Activated CD4-positive, alpha-beta T cell treated with anti-CD3 and anti-CD28 coated beads for 4 hours (primary cell): ENCODE data around the gene VPS52.
"Not testable (repeated sequence)": the region's sequence is repeated elsewhere in the genome, so short reads cannot be mapped to it uniquely, and the experiment has no call there.

Source experiments
- DNase-seq, 2 donors: peaks; one replicate each; pipeline ENCODE4 v3.0.0-alpha.2; 2020

VPS52 gene

GRCh38 chr6:33304216-33304615 lies 32.5 kb upstream of the VPS52 start:
- DNase-seq: no peak

- DNase-seq: no peak
Measured at GRCh38 chr6:33301877-33302276, 30.2 kb upstream of the VPS52 start.

GRCh38 chr6:33299237-33299944 lies 27.7 kb upstream of the VPS52 start:
- DNase-seq: peak; percentile 92

GRCh38 chr6:33298773-33299236 lies 27.1 kb upstream of the VPS52 start, which contains the start of gene RGL2:
Gene RGL2 (minus strand): TSS chr6:33298942. CDS start chr6:33298610, 332 bp downstream.
- peak; percentile 54 to 60 for DNase-seq

GRCh38 chr6:33297956-33298772 lies 26.5 kb upstream of the VPS52 start:
- peak; percentile 51 to 53 for DNase-seq

GRCh38 chr6:33297406-33297955 lies 25.8 kb upstream of the VPS52 start:
- DNase-seq: no peak

- DNase-seq: no peak
Measured at GRCh38 chr6:33296797-33297405, 25.2 kb upstream of the VPS52 start.

- no peak for DNase-seq
Measured at GRCh38 chr6:33295621-33296369, 24.1 kb upstream of the VPS52 start.

GRCh38 chr6:33294086-33294823 lies 22.6 kb upstream of the VPS52 start:
- DNase-seq: no peak

- DNase-seq: no peak
Measured at GRCh38 chr6:33292996-33293682, 21.5 kb upstream of the VPS52 start.

GRCh38 chr6:33290459-33290858 lies 18.8 kb upstream of the VPS52 start:
- no peak for DNase-seq

GRCh38 chr6:33289784-33290315 lies 18.2 kb upstream of the VPS52 start:
- no peak for DNase-seq

- peak; percentile 77 to 79 for DNase-seq
Measured at GRCh38 chr6:33288921-33289783, 17.5 kb upstream of the VPS52 start, which contains the start of the genes PFDN6 and WDR46. Gene PFDN6 (plus strand): TSS chr6:33289601. CDS start chr6:33289857, 256 bp downstream. Gene WDR46 (minus strand): TSS chr6:33289239. CDS start chr6:33289170, 69 bp downstream.

GRCh38 chr6:33288141-33288920 lies 16.7 kb upstream of the VPS52 start:
- no peak for DNase-seq

- DNase-seq: no peak
Measured at GRCh38 chr6:33286946-33287914, 15.6 kb upstream of the VPS52 start.

- not testable (repeated sequence) for DNase-seq
Measured at GRCh38 chr6:33285214-33285613, 13.5 kb upstream of the VPS52 start.

- no peak for DNase-seq
Measured at GRCh38 chr6:33280539-33280938, 8.9 kb upstream of the VPS52 start.
